ENCODE measurements around the gene BAHCC1.

BAHCC1 gene

GRCh38 chr17:81482673-81483072, 87.4 kb downstream of the BAHCC1 start:
- DNase-seq = no peak

DNA sequence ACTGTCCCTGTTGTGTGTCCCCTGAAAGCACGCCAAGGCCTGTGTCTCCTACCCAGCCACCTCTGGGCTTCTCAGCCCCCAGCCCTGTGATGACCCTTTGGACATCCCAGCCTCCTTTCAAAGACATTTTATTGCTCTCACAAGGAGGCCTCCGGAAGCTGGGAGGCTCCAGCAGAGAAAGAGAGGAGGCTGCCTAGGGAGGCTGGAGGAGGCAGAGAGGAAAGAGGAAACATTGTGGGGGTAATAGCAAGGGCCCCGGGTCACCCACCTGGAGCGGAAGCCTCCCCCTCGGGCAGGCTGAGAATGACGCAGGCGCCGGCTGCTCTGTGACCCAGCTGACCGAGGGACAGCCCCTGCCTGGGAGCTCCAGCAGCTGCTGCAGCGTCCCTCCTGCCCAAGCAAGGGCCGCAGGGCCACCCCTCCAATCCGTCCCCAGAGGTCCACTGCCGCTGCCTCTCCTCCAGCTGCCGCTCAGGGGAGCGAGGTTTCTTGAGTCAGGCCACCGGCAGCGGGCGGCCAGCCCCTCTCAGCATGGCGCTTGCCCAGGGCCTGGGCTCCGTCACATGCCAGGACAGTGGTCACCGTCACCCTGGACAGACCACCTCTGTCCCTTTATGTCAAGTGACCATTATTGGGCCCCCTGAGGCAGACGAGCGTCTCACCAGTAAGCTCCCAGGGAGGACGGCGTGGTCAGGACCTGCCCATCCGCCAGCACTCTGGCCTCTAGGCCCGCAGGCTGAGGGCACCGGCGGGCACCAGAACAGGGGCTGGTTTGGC, 88.0 kb downstream of the BAHCC1 start:
- DNase-seq = peak; percentile 61

- DNase-seq = no peak
Observed at GRCh38 chr17:81483862-81484194, 88.6 kb downstream of the BAHCC1 start.

DNA sequence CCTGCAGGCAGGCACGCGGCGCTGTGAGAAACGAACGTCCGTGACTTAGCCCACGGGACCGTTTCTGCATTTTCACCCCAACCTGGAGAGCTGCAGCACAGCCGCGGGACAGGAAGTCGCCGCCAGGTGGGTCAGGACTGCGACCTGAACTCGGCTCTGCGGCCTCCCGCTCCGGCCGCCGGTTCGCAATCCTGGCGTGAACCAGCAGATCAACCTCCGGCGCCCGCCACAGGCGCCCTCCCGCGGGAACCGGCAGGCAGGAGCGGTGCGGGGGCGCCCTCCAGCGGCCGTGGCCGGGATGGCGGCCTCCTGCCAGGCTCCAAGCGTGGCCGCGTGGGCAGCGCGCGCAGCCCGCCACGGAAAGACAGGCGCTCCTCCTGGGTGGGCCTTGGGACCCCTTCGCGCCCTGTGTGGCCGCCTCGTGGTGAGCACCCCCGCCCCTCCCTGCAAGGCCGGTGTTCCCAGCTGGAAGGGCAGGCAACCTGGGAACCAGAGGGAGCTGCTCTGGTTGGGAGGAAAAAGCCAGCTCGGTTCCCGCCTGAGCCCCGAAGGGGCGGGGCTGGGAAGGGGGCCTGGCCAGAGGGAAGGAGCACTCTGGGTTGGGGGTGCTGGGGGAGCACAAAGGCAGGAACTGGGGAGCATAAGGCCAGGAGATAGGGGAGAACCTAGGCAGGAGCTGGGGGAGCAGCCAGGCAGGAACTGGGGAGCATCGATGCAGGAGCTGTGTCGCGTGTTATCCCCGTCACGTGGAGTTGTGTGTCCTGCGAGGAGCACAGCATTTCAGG, 89.1 kb downstream of the BAHCC1 start:
- DNase-seq = peak; percentile 91

DNA sequence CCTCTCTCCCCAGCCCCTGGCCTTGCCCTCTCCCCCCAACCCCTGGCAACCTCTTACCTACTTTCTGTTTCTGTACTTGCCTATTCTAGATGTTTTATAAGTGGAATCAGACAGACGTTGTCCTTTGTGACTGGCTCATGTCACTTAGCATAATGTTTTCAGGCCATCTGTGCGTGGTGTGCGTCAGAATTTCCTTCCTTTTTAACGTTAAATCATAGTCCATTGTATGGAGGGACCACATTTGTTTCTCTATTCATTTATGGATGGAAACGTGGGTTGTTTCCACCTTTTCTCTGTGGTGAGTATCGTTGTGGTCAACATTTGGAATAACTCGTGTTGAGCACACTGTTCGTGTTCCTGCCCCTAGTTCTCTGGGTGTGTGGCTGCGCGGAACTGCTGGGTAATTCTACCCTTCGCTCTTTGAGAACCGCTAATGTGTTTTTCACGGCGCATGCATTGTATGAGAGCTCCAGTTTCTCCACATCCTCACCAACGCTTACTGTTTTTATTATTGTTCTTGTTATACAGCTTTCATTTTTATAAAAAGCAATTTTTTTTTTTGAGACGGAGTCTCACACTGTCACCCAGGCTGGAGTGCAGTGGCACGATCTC, 91.0 kb downstream of the BAHCC1 start:
- DNase-seq = peak; percentile 48

DNA sequence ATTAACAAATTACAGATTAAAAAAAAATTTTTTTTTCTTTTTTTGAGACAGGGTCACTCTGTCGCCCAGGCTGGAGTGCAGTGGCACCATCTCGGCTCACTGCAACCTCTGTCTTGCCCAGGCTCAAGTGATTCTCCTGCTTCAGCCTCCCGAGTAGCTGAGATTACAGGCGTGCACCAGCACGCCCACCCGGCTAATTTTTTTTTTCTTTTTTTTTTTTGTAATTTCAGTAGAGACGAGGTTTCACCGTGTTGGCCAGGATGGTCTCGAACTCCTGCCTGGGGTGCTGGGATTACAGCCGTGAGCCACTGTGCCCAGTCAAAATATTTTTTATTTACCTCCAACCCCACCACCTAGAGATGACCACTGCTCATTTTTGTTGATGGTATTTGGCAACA, 91.8 kb downstream of the BAHCC1 start:
- DNase-seq = no peak

DNA sequence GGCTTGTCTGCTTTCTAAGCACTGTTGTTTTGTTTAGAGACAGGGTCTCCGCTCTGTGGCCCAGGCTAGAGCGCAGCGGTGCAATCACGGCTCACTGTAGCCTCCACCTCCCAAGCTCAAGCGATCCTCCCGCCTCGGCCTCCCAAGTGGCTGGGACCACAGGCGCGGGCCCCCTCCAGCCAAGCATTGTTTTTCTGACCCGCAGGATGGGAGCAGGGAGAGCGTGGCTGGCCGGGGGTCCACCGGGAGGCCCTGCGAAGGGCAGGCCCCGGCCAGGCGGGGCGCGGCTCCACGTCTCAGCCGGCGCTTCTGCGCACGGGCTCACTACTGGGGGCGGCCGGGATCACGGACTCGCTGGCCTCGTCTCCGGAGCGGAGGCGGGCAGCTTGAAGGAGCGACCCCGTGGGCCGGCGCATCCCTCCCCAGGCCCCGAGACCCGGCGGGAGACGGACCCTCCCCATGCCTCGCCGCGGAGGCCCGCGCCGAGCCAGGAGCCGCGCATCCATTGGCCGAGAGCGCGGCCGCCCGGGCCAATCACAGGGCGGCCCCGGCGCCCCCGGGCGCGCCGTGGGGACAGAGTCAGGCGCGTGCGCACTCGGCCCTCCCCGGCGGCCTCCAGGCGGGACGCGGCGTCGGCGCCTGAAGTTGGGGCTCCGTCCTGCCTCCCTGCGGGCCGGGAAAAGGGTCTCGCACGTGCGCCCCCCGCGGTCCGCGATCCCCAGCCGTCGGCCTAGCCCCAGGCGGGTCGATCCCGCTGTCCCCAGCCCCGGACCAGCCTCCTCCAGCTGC, 92.4 kb downstream of the BAHCC1 start:
- DNase-seq = peak; percentile 89

DNA sequence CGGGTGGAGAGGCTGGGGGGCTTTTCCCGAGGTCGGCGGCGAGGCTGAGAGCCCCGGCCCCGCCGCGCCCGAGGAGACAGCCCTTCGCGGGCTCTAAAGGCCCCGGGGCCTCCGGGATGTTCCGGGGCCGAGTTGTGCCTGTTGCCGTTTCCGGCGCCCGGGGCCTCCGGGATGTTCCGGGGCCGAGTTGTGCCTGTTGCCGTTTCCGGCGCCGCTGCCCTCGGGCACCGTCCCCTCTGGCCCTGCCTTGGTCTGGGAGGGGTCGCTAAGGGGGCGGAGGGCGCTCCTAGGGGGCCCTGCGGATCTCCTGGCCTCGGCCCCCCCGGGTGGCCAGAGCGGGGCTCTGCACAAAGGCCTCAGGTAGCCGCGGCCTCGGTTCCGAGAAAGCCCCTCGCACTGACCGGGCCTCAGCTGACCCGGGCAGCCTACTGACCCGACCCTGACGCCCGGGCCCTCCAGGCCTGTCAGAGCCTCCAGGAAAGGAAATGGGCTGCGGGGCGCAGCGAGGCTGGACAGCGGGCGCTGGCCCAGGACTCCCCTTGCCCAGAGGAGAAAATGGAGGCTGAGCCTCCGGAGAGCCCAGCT, 93.1 kb downstream of the BAHCC1 start:
- DNase-seq = no peak

- no peak for DNase-seq
Observed at GRCh38 chr17:81489012-81489997, 94.0 kb downstream of the BAHCC1 start.

DNA sequence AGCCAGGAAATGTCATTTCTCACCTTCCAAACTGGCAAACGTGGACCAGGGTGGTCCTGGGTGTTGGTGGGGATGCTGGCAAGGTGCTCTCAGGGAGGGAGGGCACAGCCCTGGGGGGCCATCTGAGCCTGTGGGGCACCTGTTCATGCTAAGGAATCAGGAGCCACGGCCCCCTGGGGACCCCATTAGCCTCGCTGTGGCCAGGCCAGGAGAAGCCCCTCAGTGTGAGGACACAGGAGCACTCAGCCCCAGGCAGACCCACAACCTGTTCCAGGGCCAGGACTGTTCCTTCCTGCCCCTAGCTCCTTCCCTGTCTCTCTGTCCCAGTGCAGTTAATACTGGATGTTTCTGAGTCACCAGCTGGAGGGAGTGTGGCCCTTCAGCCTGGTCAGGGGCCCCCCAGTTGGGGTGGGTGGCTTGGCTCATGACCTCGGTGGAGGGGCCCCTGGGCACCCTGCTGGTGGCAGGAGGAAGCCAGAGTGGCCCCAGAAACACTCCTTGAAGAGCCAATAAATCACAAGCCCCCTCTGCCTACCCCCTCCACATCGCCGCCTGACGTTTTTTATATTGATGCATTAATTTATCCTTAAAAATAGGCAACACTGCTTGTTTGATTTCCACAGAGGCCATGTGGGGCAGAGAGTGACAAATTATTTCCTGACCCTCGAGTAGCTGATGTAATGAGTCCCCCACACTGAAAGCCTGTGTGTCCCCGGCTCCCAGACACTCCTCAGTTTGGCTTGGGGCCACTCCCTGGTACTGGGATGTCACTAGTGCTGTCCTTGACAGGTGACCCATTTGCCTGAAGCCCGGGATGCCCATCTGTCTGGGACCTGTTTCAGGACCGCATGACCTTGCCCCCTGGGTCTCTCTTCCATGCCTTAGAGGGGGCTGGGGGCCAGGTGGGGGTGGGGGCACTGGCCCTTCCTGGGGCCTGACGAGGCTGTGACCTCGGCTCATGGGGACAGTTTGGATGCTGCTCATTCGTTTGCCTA, 95.0 kb downstream of the BAHCC1 start:
- no peak for DNase-seq

DNA sequence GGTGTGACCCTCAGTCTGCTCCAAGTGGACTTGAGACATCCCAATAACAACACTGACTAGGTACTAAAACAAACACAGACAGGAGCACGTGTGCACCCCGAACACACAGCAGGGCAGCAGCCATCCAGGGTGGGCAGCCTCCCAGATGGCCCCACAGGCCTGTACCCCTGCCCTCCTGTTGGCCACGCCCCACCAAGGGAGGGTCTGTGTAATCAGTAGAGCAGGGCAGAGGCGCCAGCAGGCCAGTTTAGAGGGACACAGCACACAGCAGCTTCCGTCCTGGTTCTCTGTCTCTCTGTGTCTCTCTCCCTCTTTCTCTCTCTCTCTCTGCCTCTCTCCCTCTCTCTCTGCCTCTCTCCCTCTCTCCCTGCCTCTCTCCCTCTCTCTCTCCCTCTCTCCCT, 95.9 kb downstream of the BAHCC1 start:
- peak; percentile 41 for DNase-seq

DNA sequence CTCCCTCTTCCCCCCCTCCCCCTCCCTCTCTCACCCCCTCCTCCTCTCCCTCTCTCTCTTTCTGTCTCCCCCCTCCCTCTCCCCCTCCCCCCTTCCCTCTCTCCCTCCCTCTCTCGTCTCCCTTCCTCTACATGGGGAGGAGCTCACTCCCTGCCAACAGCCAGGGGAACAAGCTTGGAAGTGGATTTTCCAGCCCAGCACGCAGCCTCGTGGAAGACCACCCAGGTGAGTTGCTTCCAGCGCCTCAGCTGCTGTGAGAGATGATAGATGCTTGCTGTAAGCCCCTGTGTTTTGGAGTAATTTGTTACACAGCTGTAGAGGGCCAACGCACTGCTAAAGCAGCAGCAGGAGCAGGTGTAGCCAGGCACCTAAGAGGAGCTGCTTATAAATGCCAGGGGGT, 96.5 kb downstream of the BAHCC1 start:
- no peak for DNase-seq

- no peak for DNase-seq
Observed at GRCh38 chr17:81492202-81492601, 96.9 kb downstream of the BAHCC1 start.

DNA sequence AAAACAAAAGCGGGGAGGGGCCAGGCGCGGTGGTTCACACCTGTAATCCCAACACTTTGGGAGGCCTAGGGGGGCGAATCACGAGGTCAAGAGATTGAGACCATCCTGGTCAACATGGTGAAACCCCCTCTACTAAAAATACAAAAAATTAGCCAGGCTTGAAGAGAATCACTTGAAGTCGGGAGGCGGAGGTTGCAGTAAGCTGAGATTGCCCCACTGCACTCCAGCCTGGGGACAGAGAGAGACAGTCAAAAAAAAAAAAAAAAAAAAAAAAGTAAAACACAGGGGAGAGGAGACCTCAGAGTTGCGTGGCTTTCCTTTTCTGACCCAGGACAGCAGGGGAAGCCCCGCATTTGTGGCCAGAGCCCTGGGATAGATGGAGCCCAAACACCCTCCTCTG, 97.4 kb downstream of the BAHCC1 start:
- no peak for DNase-seq

DNA sequence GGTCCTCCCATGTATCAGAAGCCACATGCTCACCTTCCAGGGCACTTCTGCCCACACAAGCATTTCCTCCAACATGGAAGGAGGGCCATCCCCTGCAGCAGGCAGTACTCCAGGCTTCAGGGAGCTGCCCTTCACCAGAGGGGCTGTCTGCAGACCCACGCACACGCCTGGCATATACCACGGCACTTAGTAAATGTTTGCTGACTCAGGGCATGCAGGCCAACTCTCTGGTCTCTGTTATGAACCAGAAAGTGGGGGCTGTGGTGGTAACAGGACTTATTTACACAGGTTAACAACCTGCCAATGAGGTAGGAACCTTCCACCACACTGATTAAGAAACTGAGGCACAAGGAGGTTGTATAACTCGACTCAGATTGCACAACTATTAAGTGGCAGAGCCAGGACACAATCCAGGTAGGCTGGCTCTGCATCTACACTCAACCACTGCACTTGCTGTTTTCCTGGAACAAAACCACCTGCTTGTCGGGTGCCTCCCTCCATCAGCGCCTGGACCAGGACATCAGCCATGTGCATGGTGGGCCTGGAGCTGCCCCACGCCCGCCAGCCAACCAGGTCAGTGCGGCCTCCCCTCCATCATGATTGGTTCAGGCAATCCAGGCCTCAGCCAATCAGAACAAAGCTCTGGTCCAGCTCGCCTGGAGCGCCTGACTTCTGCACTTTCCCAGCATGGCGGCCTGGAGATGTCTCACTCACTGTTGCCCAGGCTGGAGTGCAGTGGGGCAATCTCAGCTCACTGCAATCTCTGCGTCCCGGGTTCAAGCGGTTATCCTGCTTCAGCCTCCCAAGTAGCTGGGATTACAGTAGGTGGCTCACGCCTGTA, 98.2 kb downstream of the BAHCC1 start:
- DNase-seq = no peak

GRCh38 chr17:81494626-81495377, 99.5 kb downstream of the BAHCC1 start:
- no peak for DNase-seq

GRCh38 chr17:81498953-81499600, 103.8 kb downstream of the BAHCC1 start:
- no peak for DNase-seq

DNA sequence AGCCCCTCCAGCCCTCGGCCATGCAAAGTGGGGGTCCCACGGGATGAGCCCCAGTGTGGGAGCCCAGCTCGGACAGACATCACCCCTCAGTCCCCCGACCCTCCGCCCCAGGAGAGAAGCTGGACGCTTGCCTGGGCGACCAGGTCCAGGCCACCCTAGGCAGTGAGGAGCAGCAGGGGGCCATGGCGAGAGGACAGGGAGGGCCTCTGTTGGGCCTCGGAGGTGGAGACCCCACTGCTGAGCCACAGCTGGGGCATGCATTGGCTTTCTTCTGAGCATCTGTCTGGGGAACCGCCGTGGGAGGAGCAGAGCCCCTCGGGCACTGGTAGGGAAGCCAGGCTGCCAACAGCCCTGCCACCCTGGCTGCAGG, 104.3 kb downstream of the BAHCC1 start:
- no peak for DNase-seq
